ENCODE measurements around the gene NTNG2.

DNA sequence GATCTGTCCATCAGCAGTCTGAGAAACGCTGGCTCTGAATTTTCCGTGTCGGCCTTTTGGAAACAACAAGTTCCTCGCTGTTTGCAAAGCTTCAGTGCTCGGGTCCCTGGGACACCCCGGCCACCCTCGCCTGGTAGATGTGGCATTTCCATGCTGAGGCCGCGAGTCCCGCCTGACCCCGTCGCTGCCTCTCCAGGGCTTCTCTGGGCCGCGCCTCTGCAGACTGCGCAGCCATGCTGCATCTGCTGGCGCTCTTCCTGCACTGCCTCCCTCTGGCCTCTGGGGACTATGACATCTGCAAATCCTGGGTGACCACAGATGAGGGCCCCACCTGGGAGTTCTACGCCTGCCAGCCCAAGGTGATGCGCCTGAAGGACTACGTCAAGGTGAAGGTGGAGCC lies 4.7 kb downstream of the NTNG2 start:
- TF ChIP-seq, protein P1, sequence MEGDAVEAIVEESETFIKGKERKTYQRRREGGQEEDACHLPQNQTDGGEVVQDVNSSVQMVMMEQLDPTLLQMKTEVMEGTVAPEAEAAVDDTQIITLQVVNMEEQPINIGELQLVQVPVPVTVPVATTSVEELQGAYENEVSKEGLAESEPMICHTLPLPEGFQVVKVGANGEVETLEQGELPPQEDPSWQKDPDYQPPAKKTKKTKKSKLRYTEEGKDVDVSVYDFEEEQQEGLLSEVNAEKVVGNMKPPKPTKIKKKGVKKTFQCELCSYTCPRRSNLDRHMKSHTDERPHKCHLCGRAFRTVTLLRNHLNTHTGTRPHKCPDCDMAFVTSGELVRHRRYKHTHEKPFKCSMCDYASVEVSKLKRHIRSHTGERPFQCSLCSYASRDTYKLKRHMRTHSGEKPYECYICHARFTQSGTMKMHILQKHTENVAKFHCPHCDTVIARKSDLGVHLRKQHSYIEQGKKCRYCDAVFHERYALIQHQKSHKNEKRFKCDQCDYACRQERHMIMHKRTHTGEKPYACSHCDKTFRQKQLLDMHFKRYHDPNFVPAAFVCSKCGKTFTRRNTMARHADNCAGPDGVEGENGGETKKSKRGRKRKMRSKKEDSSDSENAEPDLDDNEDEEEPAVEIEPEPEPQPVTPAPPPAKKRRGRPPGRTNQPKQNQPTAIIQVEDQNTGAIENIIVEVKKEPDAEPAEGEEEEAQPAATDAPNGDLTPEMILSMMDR (IDR thresholded peaks at IDR 0.05): no peak
- no peak for TF ChIP-seq POLR2AphosphoS5 (IDR thresholded peaks at IDR 0.05)
- no peak for TF ChIP-seq POLR2A (IDR thresholded peaks at IDR 0.05)
